ENCODE results near the gene PSMG3. TPM values are rescaled to one million over a fixed set of nuclear protein-coding genes. Genes with fewer than 3 reads are reported as not detected.
A peak's percentile ranks its signal among the peaks of the same experiment; 100 is the strongest.

The PSMG3 gene
- total RNA-seq, 1 experiment from 2014 or later, result 59.4 TPM

DNA sequence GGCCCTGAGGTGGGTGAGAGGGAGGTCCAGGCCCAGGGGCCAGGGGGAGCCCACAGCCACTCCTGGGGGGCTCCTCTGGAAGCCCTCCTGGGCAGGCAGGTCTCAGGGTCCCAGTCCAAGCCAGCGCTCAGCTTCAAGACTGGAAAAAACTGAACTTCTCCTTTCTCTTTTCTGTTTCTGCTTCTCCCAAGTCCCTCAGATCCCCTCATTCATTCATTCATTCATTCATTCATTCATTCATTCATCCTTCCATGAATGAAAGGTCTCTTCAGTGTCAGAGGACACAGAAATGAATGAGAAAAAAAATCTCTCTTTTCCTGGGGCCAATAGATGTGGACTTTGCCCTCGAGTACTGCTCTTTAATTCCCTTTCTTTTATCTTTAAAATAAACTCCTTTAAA is 34.6 kb upstream of the PSMG3 start:
- in situ Hi-C loops (cut with HindIII; ENCODE audit: low pct_unique_long_range_greater_than_20kb, low sequenced_read_pairs), result no loop called here
- intact Hi-C loops (cut with micrococcal nuclease; ENCODE audit: unreplicated experiment), result no loop called here
- Histone ChIP-seq H3K27ac (ENCODE audit: low read length) (no peak overlapping the region), H3K4me3 (ENCODE audit: low read depth in 2 of 2, low read length in 2 of 2) (no peak overlapping the region), H3K27me3 (ENCODE audit: control insufficient read depth, insufficient read depth, low read length) (no peaks in the 10 kb centered on the region), H3K9me3 (ENCODE audit: control insufficient read depth, insufficient read depth, low read depth, low read length) (no peaks in the 10 kb centered on the region), H3K4me1 (ENCODE audit: control insufficient read depth, insufficient read depth, low read length) (no peaks in the 10 kb centered on the region), H3K36me3 (ENCODE audit: control insufficient read depth, insufficient read depth, low read length) (no peaks in the 10 kb centered on the region)
- no peak for ATAC-seq
- POLR2A ChIA-PET, result no interaction called here
- TF ChIP-seq SIN3A (IDR thresholded peaks at IDR 0.05; ENCODE audit: borderline replicate concordance, insufficient read depth, low read depth, low read length) (no peak), TCF7L2 (IDR thresholded peaks at IDR 0.05; ENCODE audit: low read depth, low read length) (no peak), POLR2AphosphoS5 (IDR thresholded peaks at IDR 0.05; ENCODE audit: low read depth, low read length) (no peak)
- TF ChIP-seq, protein P1, sequence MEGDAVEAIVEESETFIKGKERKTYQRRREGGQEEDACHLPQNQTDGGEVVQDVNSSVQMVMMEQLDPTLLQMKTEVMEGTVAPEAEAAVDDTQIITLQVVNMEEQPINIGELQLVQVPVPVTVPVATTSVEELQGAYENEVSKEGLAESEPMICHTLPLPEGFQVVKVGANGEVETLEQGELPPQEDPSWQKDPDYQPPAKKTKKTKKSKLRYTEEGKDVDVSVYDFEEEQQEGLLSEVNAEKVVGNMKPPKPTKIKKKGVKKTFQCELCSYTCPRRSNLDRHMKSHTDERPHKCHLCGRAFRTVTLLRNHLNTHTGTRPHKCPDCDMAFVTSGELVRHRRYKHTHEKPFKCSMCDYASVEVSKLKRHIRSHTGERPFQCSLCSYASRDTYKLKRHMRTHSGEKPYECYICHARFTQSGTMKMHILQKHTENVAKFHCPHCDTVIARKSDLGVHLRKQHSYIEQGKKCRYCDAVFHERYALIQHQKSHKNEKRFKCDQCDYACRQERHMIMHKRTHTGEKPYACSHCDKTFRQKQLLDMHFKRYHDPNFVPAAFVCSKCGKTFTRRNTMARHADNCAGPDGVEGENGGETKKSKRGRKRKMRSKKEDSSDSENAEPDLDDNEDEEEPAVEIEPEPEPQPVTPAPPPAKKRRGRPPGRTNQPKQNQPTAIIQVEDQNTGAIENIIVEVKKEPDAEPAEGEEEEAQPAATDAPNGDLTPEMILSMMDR (IDR thresholded peaks at IDR 0.05), result no peak
- TF ChIP-seq, protein P2, sequence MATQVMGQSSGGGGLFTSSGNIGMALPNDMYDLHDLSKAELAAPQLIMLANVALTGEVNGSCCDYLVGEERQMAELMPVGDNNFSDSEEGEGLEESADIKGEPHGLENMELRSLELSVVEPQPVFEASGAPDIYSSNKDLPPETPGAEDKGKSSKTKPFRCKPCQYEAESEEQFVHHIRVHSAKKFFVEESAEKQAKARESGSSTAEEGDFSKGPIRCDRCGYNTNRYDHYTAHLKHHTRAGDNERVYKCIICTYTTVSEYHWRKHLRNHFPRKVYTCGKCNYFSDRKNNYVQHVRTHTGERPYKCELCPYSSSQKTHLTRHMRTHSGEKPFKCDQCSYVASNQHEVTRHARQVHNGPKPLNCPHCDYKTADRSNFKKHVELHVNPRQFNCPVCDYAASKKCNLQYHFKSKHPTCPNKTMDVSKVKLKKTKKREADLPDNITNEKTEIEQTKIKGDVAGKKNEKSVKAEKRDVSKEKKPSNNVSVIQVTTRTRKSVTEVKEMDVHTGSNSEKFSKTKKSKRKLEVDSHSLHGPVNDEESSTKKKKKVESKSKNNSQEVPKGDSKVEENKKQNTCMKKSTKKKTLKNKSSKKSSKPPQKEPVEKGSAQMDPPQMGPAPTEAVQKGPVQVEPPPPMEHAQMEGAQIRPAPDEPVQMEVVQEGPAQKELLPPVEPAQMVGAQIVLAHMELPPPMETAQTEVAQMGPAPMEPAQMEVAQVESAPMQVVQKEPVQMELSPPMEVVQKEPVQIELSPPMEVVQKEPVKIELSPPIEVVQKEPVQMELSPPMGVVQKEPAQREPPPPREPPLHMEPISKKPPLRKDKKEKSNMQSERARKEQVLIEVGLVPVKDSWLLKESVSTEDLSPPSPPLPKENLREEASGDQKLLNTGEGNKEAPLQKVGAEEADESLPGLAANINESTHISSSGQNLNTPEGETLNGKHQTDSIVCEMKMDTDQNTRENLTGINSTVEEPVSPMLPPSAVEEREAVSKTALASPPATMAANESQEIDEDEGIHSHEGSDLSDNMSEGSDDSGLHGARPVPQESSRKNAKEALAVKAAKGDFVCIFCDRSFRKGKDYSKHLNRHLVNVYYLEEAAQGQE (IDR thresholded peaks at IDR 0.05; ENCODE audit: insufficient read depth in 1 of 2, low read depth in 2 of 2, low read length in 1 of 2), result no peak
- CTCF ChIA-PET, result no interaction called here
- DNase-seq (ENCODE audit: low read depth, low spot score), result no peak
- BruUV-seq (replicated peaks), result no TSS peak

DNA sequence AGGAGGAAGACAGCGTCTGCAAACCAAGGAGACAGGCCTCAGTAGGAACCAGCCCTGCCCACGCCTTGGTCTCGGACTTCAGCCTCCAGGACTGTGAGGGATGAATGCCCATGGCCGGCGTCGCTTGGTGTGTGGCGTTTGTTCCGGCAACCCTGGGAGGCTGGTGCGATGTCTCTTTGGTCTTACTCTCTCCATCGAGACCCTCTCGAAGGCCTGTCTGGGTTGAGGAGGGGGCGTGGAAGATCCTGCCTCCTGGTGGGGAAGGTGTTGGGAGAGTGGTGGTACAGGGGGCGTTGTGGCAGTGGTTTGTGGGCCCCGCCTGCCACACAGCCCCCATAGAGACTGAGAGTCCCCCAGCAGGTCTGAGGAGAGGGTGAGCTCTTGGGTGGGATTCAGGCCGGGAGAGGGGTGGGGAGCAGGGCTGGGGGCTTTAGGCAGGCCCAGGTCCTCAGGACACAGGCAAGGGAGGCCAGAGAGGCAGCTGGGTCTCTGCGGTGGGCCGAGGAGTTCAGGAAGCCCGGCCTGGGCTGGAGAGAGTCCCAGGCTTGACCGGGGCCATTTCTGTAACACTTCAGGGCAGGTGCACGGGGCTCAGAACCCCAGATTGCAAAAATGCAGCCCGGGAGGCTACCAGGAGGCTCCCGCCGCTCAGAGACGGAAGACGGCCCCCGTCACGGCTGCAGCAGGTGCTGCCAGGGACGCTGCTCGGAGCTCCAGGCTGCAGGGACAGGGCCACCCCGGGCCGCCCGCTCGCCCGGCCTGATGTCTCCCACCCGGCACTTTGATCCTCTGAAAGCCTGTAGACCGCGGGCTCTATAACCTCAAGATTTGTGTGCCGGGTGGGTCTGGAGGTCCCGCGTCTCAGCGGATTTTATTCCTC is 33.8 kb upstream of the PSMG3 start:
- BruUV-seq (replicated peaks), result no TSS peak
- Histone ChIP-seq H3K9me3 (ENCODE audit: control insufficient read depth, insufficient read depth, low read depth, low read length) (no peaks in the 10 kb centered on the region), H3K27ac (ENCODE audit: low read length) (no peak overlapping the region), H3K4me3 (ENCODE audit: low read depth in 2 of 2, low read length in 2 of 2) (no peak overlapping the region), H3K36me3 (ENCODE audit: control insufficient read depth, insufficient read depth, low read length) (no peaks in the 10 kb centered on the region), H3K4me1 (ENCODE audit: control insufficient read depth, insufficient read depth, low read length) (no peaks in the 10 kb centered on the region), H3K27me3 (ENCODE audit: control insufficient read depth, insufficient read depth, low read length) (no peaks in the 10 kb centered on the region)
- DNase-seq (ENCODE audit: low read depth, low spot score), result no peak
- in situ Hi-C loops (cut with HindIII; ENCODE audit: low pct_unique_long_range_greater_than_20kb, low sequenced_read_pairs) (no loop called here), intact Hi-C loops (cut with micrococcal nuclease; ENCODE audit: unreplicated experiment) (no loop called here)
- POLR2A ChIA-PET, result no interaction called here
- CTCF ChIA-PET, result no interaction called here
- peak; percentile 13; the same call in 1 of the 2 replicates for ATAC-seq
- TF ChIP-seq TCF7L2 (IDR thresholded peaks at IDR 0.05; ENCODE audit: low read depth, low read length) (no peak; the same call in 1 of the 2 replicates), POLR2AphosphoS5 (IDR thresholded peaks at IDR 0.05; ENCODE audit: low read depth, low read length) (no peak), SIN3A (IDR thresholded peaks at IDR 0.05; ENCODE audit: borderline replicate concordance, insufficient read depth, low read depth, low read length) (no peak)
- TF ChIP-seq, protein P2 (IDR thresholded peaks at IDR 0.05; ENCODE audit: insufficient read depth in 1 of 2, low read depth in 2 of 2, low read length in 1 of 2), result no peak
- TF ChIP-seq, protein P1 (IDR thresholded peaks at IDR 0.05), result no peak

All from Panc1 (cell line).